A673 (cell line): ENCODE results near the gene TBC1D19. TPM values are rescaled to one million over a fixed set of nuclear protein-coding genes. Genes with fewer than 3 reads are reported as not detected.
"Not testable (repeated sequence)": the region's sequence is repeated elsewhere in the genome, so short reads cannot be mapped to it uniquely, and the experiment has no call there.

Source experiments
- BruUV-seq: library from RNA; stranded (reverse); fragments of 400-500 nt; replicated peaks from 2 replicates; lab custom pipeline; 2021; lab: Mats Ljungman, UMichigan
- CTCF ChIA-PET: fragments of 300-600 bp; sonication (Branson Sonifier 250); formaldehyde crosslinking; loops from one replicate; lab custom pipeline; 2022; ENCODE audit warnings: antibody characterized with exemption; lab: Charles Lee
- POLR2A ChIA-PET: fragments of 300-600 bp; sonication (Branson Sonifier 250); formaldehyde crosslinking; loops from one replicate; lab custom pipeline; 2022; ENCODE audit warnings: antibody characterized with exemption; ENCODE audit not compliant: low non-redundant PET; lab: Charles Lee
- DNase-seq: peaks from one replicate; pipeline ENCODE4 v3.0.0-alpha.2; 2015; ENCODE audit warnings: low spot score
- H3K27ac ChIP-seq: fragments of 200-600 bp; sonication (generic); 2 replicates; pipeline ENCODE4 v1.5.1; 2016; ENCODE audit warnings: mixed run types, low read depth, mild to moderate bottlenecking, mixed read lengths, antibody characterized with exemption, low read length; ENCODE audit not compliant: poor library complexity, severe bottlenecking
- H3K27me3 ChIP-seq: fragments of 200-600 bp; sonication (generic); replicated peaks from 2 replicates; pipeline ENCODE4 v1.6.1; 2017; ENCODE audit warnings: mixed run types, low read depth, mild to moderate bottlenecking, mixed read lengths, antibody characterized with exemption, low read length; ENCODE audit not compliant: insufficient read depth, poor library complexity
- H3K36me3 ChIP-seq: fragments of 200-600 bp; sonication (generic); 2 replicates; pipeline ENCODE4 v1.6.1; 2016; ENCODE audit warnings: mixed run types, mild to moderate bottlenecking, mixed read lengths, antibody characterized with exemption, low read length; ENCODE audit not compliant: insufficient read depth, poor library complexity, severe bottlenecking
- H3K4me1 ChIP-seq: fragments of 200-600 bp; sonication (generic); 2 replicates; pipeline ENCODE4 v1.6.1; 2017; ENCODE audit warnings: mixed run types, mild to moderate bottlenecking, mixed read lengths, antibody characterized with exemption, low read length; ENCODE audit not compliant: insufficient read depth, poor library complexity, severe bottlenecking
- H3K4me3 ChIP-seq: fragments of 200-600 bp; sonication (generic); 2 replicates; pipeline ENCODE4 v1.5.1; 2016; ENCODE audit warnings: low read depth, mixed run types, mild to moderate bottlenecking, mixed read lengths, low read length; ENCODE audit not compliant: poor library complexity, severe bottlenecking
- H3K9me3 ChIP-seq: fragments of 200-600 bp; sonication (generic); 2 replicates; pipeline ENCODE4 v1.6.1; 2016; ENCODE audit warnings: mixed run types, low read depth, mild to moderate bottlenecking, mixed read lengths, antibody characterized with exemption, low read length; ENCODE audit not compliant: poor library complexity, severe bottlenecking
- CTCF ChIP-seq: fragments of 300-800, 200-600 bp; sonication (generic); conservative IDR thresholded peaks from 2 replicates; pipeline ENCODE4 v1.5.1; 2017; ENCODE audit warnings: low read depth, mild to moderate bottlenecking, antibody characterized with exemption, low read length, moderate library complexity, mixed read lengths
- EZH2 ChIP-seq: fragments of 200-600 bp; sonication (generic); IDR thresholded peaks from 2 replicates; pipeline ENCODE4 v1.6.1; 2017; ENCODE audit warnings: borderline replicate concordance, low read depth, mild to moderate bottlenecking, mixed read lengths, antibody characterized with exemption, low read length; ENCODE audit not compliant: poor library complexity, severe bottlenecking
- intact Hi-C: fragments of 100-400 bp; cut with micrococcal nuclease; formaldehyde crosslinking; loops from one replicate; pipeline ENCODE4 v1.10.0; 2022; ENCODE audit not compliant: unreplicated experiment
- total RNA-seq: library from RNA; stranded (reverse); gene quantifications from 2 replicates; pipeline ENCODE4 v1.2.3, GENCODE V29; 2021

TBC1D19 gene
- total RNA-seq, 1 experiment from 2014 or later, result 9.9 TPM

- Histone ChIP-seq H3K4me1 (no peaks in the 10 kb centered on the region), H3K4me3 (no peak overlapping the region), H3K27me3 (no peaks in the 10 kb centered on the region), H3K9me3 (no peaks in the 10 kb centered on the region), H3K27ac (no peak overlapping the region), H3K36me3 (no peaks in the 10 kb centered on the region)
- intact Hi-C loops, result no loop called here
- no peak for TF ChIP-seq EZH2
- no peak for TF ChIP-seq CTCF
- ChIA-PET POLR2A (interaction anchor here (0.6 kb wide), 1 partner anchor 522 kb away, joined by 4 read pairs; no protein-coding TSS in a partner anchor), CTCF (no interaction called here)
- no peak for DNase-seq
- BruUV-seq, result no TSS peak
Measured at GRCh38 chr4:26660261-26660660, 76.4 kb downstream of the TBC1D19 start.

- Histone ChIP-seq H3K36me3 (no peaks in the 10 kb centered on the region), H3K9me3 (no peaks in the 10 kb centered on the region), H3K27ac (no peak overlapping the region), H3K27me3 (no peaks in the 10 kb centered on the region), H3K4me3 (no peak overlapping the region), H3K4me1 (no peaks in the 10 kb centered on the region)
- DNase-seq, result no peak
- CTCF ChIA-PET, result no interaction called here
- BruUV-seq, result no TSS peak
- intact Hi-C loops, result no loop called here
- POLR2A ChIA-PET, result no interaction called here
- no peak for TF ChIP-seq EZH2
- TF ChIP-seq CTCF, result no peak
Measured at GRCh38 chr4:26663888-26664287, 80.0 kb downstream of the TBC1D19 start.

- H3K4me1 ChIP-seq, result no peaks in the 10 kb centered on the region
- H3K36me3 ChIP-seq, result no peaks in the 10 kb centered on the region
- intact Hi-C loops, result no loop called here
- H3K4me3 ChIP-seq, result no peak overlapping the region
- no peaks in the 10 kb centered on the region for H3K27me3 ChIP-seq
- ChIA-PET POLR2A (no interaction called here), CTCF (no interaction called here)
- no peak for DNase-seq
- no peaks in the 10 kb centered on the region for H3K9me3 ChIP-seq
- no peak overlapping the region for H3K27ac ChIP-seq
- no peak for TF ChIP-seq CTCF
- no peak for TF ChIP-seq EZH2
- no TSS peak for BruUV-seq
Measured at GRCh38 chr4:26670903-26671537, 87.1 kb downstream of the TBC1D19 start.

GRCh38 chr4:26679040-26679695, 95.3 kb downstream of the TBC1D19 start:
- intact Hi-C loops, DNase-seq, POLR2A ChIA-PET, CTCF ChIA-PET, BruUV-seq, H3K9me3 ChIP-seq, H3K27me3 ChIP-seq, H3K36me3 ChIP-seq, H3K4me1 ChIP-seq, H3K27ac ChIP-seq, H3K4me3 ChIP-seq: not testable (repeated sequence)
